ENCODE results near the gene MYO18B.

DNA sequence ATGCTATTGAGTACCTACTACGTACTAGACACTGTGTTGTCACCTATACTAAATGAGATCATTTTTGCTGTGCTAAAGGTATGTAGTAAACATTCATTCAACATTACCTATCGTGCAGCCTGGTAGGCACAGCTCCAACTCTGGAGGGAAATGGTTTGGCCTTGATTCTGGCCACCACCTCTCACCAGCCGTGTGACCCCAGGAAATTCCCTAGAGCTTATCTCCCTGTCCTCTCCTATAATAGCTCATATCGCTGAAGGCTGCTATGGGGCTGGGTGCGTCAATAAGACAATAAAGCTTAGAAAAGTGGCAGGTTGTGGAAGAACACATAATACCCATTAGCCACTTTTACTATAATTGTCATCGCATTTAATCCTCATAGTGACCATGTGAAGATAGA lies 107.5 kb downstream of the MYO18B start:
- TF ChIP-seq SPI1 (IDR thresholded peaks at IDR 0.05; ENCODE audit: low read depth, low read length), result no peak
- TF ChIP-seq POLR2A (IDR thresholded peaks at IDR 0.05; ENCODE audit: low read depth, low read length), result no peak
- no peak for TF ChIP-seq TAF1 (IDR thresholded peaks at IDR 0.05; ENCODE audit: low read depth, low read length)
- TF ChIP-seq POU2F2 (IDR thresholded peaks at IDR 0.05; ENCODE audit: low read depth, low read length), result no peak
- no peak for TF ChIP-seq POLR2AphosphoS5 (IDR thresholded peaks at IDR 0.05; ENCODE audit: low read depth, low read length)
- no peak for TF ChIP-seq PAX5 (IDR thresholded peaks at IDR 0.05; ENCODE audit: insufficient read depth, low read length, severe bottlenecking)
